ENCODE data around the gene ATPAF1. TPM values are rescaled to one million over a fixed set of nuclear protein-coding genes. Genes with fewer than 3 reads are reported as not detected.
"Not testable (repeated sequence)": the region's sequence is repeated elsewhere in the genome, so short reads cannot be mapped to it uniquely, and the experiment has no call there.

Gene ATPAF1
- total RNA-seq, 1 donor from 2014 or later, result 35.7 TPM

DNA sequence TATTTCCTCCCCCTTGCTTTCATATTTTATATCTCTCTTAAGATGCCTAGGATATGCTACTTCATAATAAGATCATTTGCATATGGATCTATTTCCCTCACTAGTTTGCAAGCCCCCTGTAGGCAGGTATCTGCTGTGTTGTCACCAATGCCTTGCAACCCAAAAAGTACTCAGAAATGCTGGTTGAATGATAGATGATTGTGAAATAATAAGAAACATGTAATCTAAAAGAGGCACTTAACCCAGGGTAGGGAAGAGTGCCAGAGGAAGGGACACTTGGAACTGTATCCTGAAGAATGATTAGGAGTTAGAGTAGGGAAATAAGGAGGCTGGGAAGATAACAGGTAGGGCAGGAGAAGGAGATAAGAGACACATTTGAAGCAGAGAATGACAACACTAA is 12.3 kb downstream of the ATPAF1 start:
- peaks cover 39% of the 10 kb centered on the region for H3K36me3 Mint-ChIP-seq (ENCODE audit: unreplicated experiment)
- H3K4me3 Mint-ChIP-seq (ENCODE audit: unreplicated experiment), result no peak overlapping the region

DNA sequence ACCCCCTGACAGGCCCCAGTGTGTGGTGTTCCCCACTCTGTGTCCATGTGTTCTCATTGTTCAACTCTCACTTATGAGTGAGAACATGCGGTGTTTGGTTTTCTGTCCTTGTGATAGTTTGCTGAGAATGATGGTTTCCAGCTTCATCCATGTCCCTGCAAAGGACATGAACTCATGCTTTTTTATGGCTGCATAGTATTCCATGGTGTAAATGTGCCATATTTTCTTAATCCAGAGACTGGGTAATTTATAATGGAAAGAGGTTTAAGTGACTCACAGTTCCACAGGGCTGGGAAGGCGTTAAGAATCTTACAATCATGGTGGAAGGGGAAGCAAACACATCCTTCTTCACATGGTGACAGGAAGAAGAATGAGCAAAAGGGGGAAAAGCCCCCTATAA is 13.5 kb downstream of the ATPAF1 start:
- H3K27me3 Mint-ChIP-seq (ENCODE audit: unreplicated experiment); DNase-seq (ENCODE audit: extremely low spot score, unreplicated experiment); H3K4me3 Mint-ChIP-seq (ENCODE audit: unreplicated experiment); H3K9me3 Mint-ChIP-seq (ENCODE audit: unreplicated experiment); H3K27ac Mint-ChIP-seq (ENCODE audit: unreplicated experiment); H3K4me1 Mint-ChIP-seq (ENCODE audit: unreplicated experiment): not testable (repeated sequence)
- peaks cover 49% of the 10 kb centered on the region for H3K36me3 Mint-ChIP-seq (ENCODE audit: unreplicated experiment)

More for the DNA sequence above, 12.3 kb downstream of the ATPAF1 start:
- no peak for DNase-seq (ENCODE audit: extremely low spot score, unreplicated experiment)
- TF ChIP-seq CTCF (IDR thresholded peaks at IDR 0.05), result no peak
- Mint-ChIP-seq H3K4me1 (ENCODE audit: unreplicated experiment) (peaks cover 3% of the 10 kb centered on the region), H3K27me3 (ENCODE audit: unreplicated experiment) (no peaks in the 10 kb centered on the region), H3K9me3 (ENCODE audit: unreplicated experiment) (no peaks in the 10 kb centered on the region), H3K27ac (ENCODE audit: unreplicated experiment) (no peak overlapping the region)

GRCh38 chr1:46654012-46654411 is 14.2 kb downstream of the ATPAF1 start:
- Mint-ChIP-seq H3K36me3 (ENCODE audit: unreplicated experiment) (peaks cover 56% of the 10 kb centered on the region), H3K9me3 (ENCODE audit: unreplicated experiment) (peaks cover 4% of the 10 kb centered on the region), H3K4me3 (ENCODE audit: unreplicated experiment) (no peak overlapping the region), H3K27me3 (ENCODE audit: unreplicated experiment) (no peaks in the 10 kb centered on the region), H3K27ac (ENCODE audit: unreplicated experiment) (no peak overlapping the region), H3K4me1 (ENCODE audit: unreplicated experiment) (peaks cover 3% of the 10 kb centered on the region)
- no peak for DNase-seq (ENCODE audit: extremely low spot score, unreplicated experiment)
- no peak for TF ChIP-seq CTCF (IDR thresholded peaks at IDR 0.05)

- no peak for DNase-seq (ENCODE audit: extremely low spot score, unreplicated experiment)
- no peak overlapping the region for H3K4me3 Mint-ChIP-seq (ENCODE audit: unreplicated experiment)
- peaks cover 4% of the 10 kb centered on the region for H3K9me3 Mint-ChIP-seq (ENCODE audit: unreplicated experiment)
- H3K27me3 Mint-ChIP-seq (ENCODE audit: unreplicated experiment), result no peaks in the 10 kb centered on the region
- H3K36me3 Mint-ChIP-seq (ENCODE audit: unreplicated experiment), result peaks cover 59% of the 10 kb centered on the region
- TF ChIP-seq CTCF (IDR thresholded peaks at IDR 0.05), result no peak
- H3K27ac Mint-ChIP-seq (ENCODE audit: unreplicated experiment), result no peak overlapping the region
- H3K4me1 Mint-ChIP-seq (ENCODE audit: unreplicated experiment), result peaks cover 3% of the 10 kb centered on the region
Measured at GRCh38 chr1:46653405-46653958, 14.7 kb downstream of the ATPAF1 start.

GRCh38 chr1:46652321-46653100 is 15.7 kb downstream of the ATPAF1 start:
- peaks cover 55% of the 10 kb centered on the region for H3K36me3 Mint-ChIP-seq (ENCODE audit: unreplicated experiment)

GRCh38 chr1:46651152-46651551 is 17.0 kb downstream of the ATPAF1 start:
- H3K36me3 Mint-ChIP-seq (ENCODE audit: unreplicated experiment), result peaks cover 62% of the 10 kb centered on the region
- not testable (repeated sequence) for H3K9me3 Mint-ChIP-seq (ENCODE audit: unreplicated experiment); H3K27me3 Mint-ChIP-seq (ENCODE audit: unreplicated experiment); H3K4me3 Mint-ChIP-seq (ENCODE audit: unreplicated experiment); H3K27ac Mint-ChIP-seq (ENCODE audit: unreplicated experiment); H3K4me1 Mint-ChIP-seq (ENCODE audit: unreplicated experiment); DNase-seq (ENCODE audit: extremely low spot score, unreplicated experiment)

More at GRCh38 chr1:46652321-46653100, 15.7 kb downstream of the ATPAF1 start:
- Mint-ChIP-seq H3K4me1 (ENCODE audit: unreplicated experiment) (peaks cover 3% of the 10 kb centered on the region), H3K27ac (ENCODE audit: unreplicated experiment) (no peak overlapping the region), H3K4me3 (ENCODE audit: unreplicated experiment) (no peak overlapping the region), H3K9me3 (ENCODE audit: unreplicated experiment) (peaks cover 5% of the 10 kb centered on the region), H3K27me3 (ENCODE audit: unreplicated experiment) (no peaks in the 10 kb centered on the region)
- TF ChIP-seq CTCF (IDR thresholded peaks at IDR 0.05), result no peak
- no peak for DNase-seq (ENCODE audit: extremely low spot score, unreplicated experiment)

Measured in osteocyte (in vitro differentiated cells).